Large intestine (tissue), 3 donors: ENCODE data around the gene CNGB1. TPM values are rescaled to one million over a fixed set of nuclear protein-coding genes. Genes with fewer than 3 reads are reported as not detected.
"Not testable (repeated sequence)": the region's sequence is repeated elsewhere in the genome, so short reads cannot be mapped to it uniquely, and the experiment has no call there.

Experiments
- DNase-seq, 2 donors: peaks; one replicate each; pipeline versions ENCODE4 v3.0.0 to v3.0.0-alpha.2; 2013
- H3K27ac ChIP-seq: one replicate; pipeline ENCODE4 v1.5.1; 2013; ENCODE audit warnings: low read length
- H3K27me3 ChIP-seq: 2 replicates; pipeline ENCODE4 v1.6.1; 2013; ENCODE audit warnings: low read length; ENCODE audit not compliant: control insufficient read depth, insufficient read depth
- H3K36me3 ChIP-seq: 2 replicates; pipeline ENCODE4 v1.6.1; 2013; ENCODE audit warnings: low read length; ENCODE audit not compliant: control insufficient read depth, insufficient read depth
- H3K4me1 ChIP-seq: one replicate; pipeline ENCODE4 v1.6.1; 2013; ENCODE audit warnings: low read length; ENCODE audit not compliant: control insufficient read depth, insufficient read depth
- H3K4me3 ChIP-seq: one replicate; pipeline ENCODE4 v1.5.1; 2013; ENCODE audit warnings: low read length
- H3K9me3 ChIP-seq: one replicate; pipeline ENCODE4 v1.6.1; 2013; ENCODE audit warnings: mild to moderate bottlenecking, low read depth, low read length, moderate library complexity; ENCODE audit not compliant: control insufficient read depth
- WGBS: methylation state at CpG from one replicate; pipeline ENCODE4 v1.1.5; 2013; ENCODE audit warnings: low lambda C conversion rate; ENCODE audit not compliant: insufficient coverage; 5-methylcytosine and 5-hydroxymethylcytosine counted together
- polyA plus RNA-seq: library from polyadenylated mRNA; unstranded; fragments of 120-200 nt; gene quantifications from one replicate; pipeline ENCODE4 v1.2.1, GENCODE V29; 2013

CNGB1 gene
- polyA plus RNA-seq, 1 donor, result 7.5 TPM

- WGBS, result no CpG with 5 or more reads among the region's 8 CpGs
- Histone ChIP-seq H3K27me3 (peaks cover 46% of the 10 kb centered on the region), H3K36me3 (no peaks in the 10 kb centered on the region), H3K4me3 (no peak overlapping the region), H3K9me3 (peaks cover 9% of the 10 kb centered on the region), H3K4me1 (peaks cover 14% of the 10 kb centered on the region), H3K27ac (no peak overlapping the region)
- DNase-seq, result no peak
Observed at GRCh38 chr16:57987441-57988177, 16.7 kb upstream of the CNGB1 start.

GRCh38 chr16:57986196-57986595 is 15.3 kb upstream of the CNGB1 start:
- 40% methylated on average over 2 of the region's 9 CpGs for WGBS
- peaks cover 9% of the 10 kb centered on the region for H3K9me3 ChIP-seq
- H3K27ac ChIP-seq, result no peak overlapping the region
- no peak overlapping the region for H3K4me3 ChIP-seq
- H3K27me3 ChIP-seq, result peaks cover 49% of the 10 kb centered on the region
- no peak for DNase-seq
- H3K4me1 ChIP-seq, result peaks cover 14% of the 10 kb centered on the region
- H3K36me3 ChIP-seq, result no peaks in the 10 kb centered on the region

- Histone ChIP-seq H3K4me1 (peaks cover 14% of the 10 kb centered on the region), H3K36me3 (no peaks in the 10 kb centered on the region), H3K4me3 (peak overlapping the region; percentile 30), H3K27me3 (peaks cover 49% of the 10 kb centered on the region), H3K9me3 (peaks cover 9% of the 10 kb centered on the region), H3K27ac (no peak overlapping the region)
- WGBS, result no CpG with 5 or more reads among the region's 62 CpGs
- peak in 1 of 2 donors; percentile 21 for DNase-seq
Observed at GRCh38 chr16:57985204-57986181, 14.6 kb upstream of the CNGB1 start.

DNA sequence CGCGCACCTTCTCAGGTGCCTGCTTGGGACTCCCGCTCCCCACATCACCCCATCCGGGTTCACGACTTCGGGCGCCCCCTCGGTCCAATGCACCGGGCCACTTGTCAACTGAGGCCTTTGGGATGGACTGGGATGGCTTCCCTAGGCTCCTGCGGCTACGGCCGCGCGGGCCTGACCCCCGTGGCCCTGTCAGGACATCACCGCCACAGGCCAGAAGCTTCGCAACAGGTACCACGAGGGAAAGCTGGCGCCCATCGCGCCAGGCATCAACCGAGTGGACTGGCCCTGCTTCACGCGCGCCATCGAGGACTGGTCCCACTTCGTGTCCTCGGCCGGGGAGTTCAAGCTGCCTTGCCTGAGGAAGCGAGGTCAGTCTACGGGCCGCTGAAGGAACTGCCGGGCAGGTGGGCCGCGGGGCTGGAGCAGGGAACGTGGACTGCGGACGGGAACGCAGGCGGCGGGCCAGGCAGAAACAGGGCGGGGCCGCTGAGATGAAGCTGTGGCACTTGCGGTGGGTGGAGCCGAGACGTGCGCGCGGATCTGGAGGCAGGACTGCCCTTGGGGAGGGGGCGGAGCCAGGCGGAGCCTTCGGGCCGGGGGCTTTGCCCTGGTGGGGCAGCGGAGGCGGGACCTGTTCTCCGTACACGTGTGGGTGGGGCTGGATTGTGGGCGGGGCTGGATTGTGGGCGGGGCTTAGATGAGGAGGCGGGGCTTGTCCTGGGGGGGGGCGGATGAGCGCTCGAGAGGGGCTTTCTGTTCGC is 13.7 kb upstream of the CNGB1 start:
- H3K27ac ChIP-seq, result no peak overlapping the region
- H3K36me3 ChIP-seq, result no peaks in the 10 kb centered on the region
- H3K4me1 ChIP-seq, result peaks cover 14% of the 10 kb centered on the region
- H3K4me3 ChIP-seq, result peak overlapping the region; percentile 36
- peaks cover 49% of the 10 kb centered on the region for H3K27me3 ChIP-seq
- no CpG with 5 or more reads among the region's 64 CpGs for WGBS
- DNase-seq, result peak; percentile 78 to 79
- H3K9me3 ChIP-seq, result peaks cover 9% of the 10 kb centered on the region

DNA sequence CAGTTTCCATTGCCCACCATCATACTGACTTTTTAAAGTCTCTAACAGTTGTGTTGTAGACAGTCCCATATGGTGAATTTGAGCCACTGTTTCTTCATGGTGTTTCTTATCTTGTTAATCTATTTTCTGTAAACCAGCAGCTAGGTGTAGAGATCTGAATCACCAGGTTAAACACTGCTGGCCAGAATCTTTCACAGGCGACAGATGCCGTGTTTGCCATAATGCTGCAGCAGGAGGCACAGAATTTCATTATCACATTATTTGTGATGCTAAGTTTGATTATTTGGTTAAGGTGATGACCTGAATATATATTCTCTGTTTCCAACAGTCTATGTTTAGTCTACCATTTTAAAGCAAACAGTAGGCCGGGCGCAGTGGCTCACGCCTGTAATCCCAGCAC is 11.5 kb upstream of the CNGB1 start:
- no peak for DNase-seq
- peaks cover 9% of the 10 kb centered on the region for H3K9me3 ChIP-seq
- H3K4me1 ChIP-seq, result peaks cover 14% of the 10 kb centered on the region
- H3K27me3 ChIP-seq, result peaks cover 41% of the 10 kb centered on the region
- no peak overlapping the region for H3K4me3 ChIP-seq
- no peak overlapping the region for H3K27ac ChIP-seq
- no CpG with 5 or more reads among the region's 5 CpGs for WGBS
- no peaks in the 10 kb centered on the region for H3K36me3 ChIP-seq

DNA sequence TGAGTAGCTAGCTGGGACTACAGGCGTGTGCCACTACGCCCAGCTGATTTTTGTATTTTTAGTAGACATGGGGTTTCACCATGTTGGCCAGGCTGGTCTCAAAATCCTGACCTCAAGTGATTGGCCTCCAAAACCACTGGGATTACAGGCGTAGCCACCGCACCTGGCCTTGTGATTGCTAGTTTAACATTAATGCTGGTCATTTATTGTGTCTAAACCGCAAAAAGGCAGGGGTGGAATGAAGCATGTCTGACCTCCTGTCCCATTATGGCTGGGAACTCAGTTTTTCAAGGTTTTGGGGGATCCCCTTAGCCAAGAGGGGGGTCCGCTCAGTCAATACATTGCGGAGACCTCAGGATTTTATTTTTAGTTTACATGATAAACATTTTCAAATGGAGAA is 10.7 kb upstream of the CNGB1 start:
- no CpG with 5 or more reads among the region's 7 CpGs for WGBS
- Histone ChIP-seq H3K4me3 (no peak overlapping the region), H3K27me3 (peaks cover 34% of the 10 kb centered on the region), H3K27ac (no peak overlapping the region), H3K36me3 (no peaks in the 10 kb centered on the region), H3K9me3 (peaks cover 9% of the 10 kb centered on the region), H3K4me1 (peaks cover 14% of the 10 kb centered on the region)
- no peak for DNase-seq

DNA sequence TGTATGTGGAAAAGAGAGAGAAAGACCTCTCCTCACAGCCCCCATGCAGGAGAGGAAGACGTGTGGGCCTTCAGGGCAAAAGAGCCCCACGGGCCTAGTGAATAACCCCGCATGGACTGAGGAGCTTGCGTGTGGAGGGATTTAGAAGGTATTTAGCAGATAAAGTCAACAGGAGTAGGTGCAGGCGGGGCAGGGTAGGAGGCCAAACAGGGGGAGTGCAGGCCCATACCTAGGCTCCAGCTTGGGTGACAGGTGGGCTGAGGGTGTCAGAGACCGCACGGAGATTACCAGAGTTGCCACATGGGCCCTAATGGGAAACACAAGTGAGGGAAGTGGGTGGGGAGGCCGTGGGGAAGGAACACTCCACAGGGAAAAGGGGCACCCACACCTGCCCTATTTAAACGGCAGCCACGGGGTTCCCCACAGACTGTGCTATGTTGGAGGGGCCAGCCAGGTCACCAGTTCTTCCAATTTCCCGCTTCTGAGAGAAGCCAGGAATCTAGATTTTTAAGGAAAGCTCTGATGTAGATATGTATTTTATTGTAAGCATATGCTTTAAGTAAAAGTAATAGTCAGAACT is 8.2 kb upstream of the CNGB1 start:
- DNase-seq, result no peak

GRCh38 chr16:57978070-57978465 is 7.1 kb upstream of the CNGB1 start:
- not testable (repeated sequence) for DNase-seq, H3K27me3 ChIP-seq, H3K36me3 ChIP-seq, H3K9me3 ChIP-seq, H3K4me1 ChIP-seq, H3K4me3 ChIP-seq, H3K27ac ChIP-seq
- no CpG with 5 or more reads among the region's 2 CpGs for WGBS

More for the DNA sequence above, 8.2 kb upstream of the CNGB1 start:
- Histone ChIP-seq H3K9me3 (no peaks in the 10 kb centered on the region), H3K36me3 (no peaks in the 10 kb centered on the region), H3K4me3 (no peak overlapping the region), H3K27me3 (peaks cover 10% of the 10 kb centered on the region), H3K4me1 (peaks cover under 1% of the 10 kb centered on the region), H3K27ac (no peak overlapping the region)
- WGBS, result no CpG with 5 or more reads among the region's 11 CpGs

GRCh38 chr16:57977418-57978069 is 6.6 kb upstream of the CNGB1 start:
- no CpG with 5 or more reads among the region's 12 CpGs for WGBS
- DNase-seq, result no peak
- H3K27me3 ChIP-seq, result peaks cover 4% of the 10 kb centered on the region
- no peaks in the 10 kb centered on the region for H3K36me3 ChIP-seq
- H3K9me3 ChIP-seq, result no peaks in the 10 kb centered on the region
- H3K4me3 ChIP-seq, result no peak overlapping the region
- no peak overlapping the region for H3K27ac ChIP-seq
- H3K4me1 ChIP-seq, result no peaks in the 10 kb centered on the region
